ENCODE results near the gene MAPKAPK2.

DNA sequence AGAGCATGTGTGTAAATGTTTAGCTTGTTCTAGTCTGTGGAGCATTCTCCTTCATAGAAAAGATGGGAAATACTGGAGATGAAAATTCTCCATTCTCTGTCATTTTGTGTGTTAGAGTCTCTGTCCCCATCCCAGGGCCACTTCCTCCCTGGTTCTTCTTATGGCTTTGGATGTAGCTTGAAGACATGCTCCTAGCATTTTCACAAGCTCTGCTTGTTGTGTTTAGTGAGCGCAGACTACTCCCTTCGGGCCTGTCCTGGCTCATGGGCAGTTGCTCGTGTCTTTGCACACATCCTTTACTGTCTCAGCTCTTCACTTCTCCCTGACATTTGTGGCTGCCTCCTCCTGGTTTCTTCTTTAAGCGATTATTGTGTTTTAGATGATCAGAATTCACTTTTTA lies 30.4 kb downstream of the MAPKAPK2 start:
- no peak for TF ChIP-seq CTCF (IDR thresholded peaks at IDR 0.05)
- no peak for TF ChIP-seq POLR2A (IDR thresholded peaks at IDR 0.05)
